Right lobe of liver (tissue), 6 donors: ENCODE data around the gene FMO1. TPM values are rescaled to one million over a fixed set of nuclear protein-coding genes. Genes with fewer than 3 reads are reported as not detected.

Source experiments
- ATAC-seq, 4 donors: fragments of 200-7000 bp; cut with Tn5 transposase; one replicate each; pipeline ENCODE4 v1.9.1; 2020; ENCODE audit warnings: mild to moderate bottlenecking in 4 of 4, moderate library complexity in 4 of 4
- DNase-seq, 3 donors: peaks; one replicate each; pipeline ENCODE4 v3.0.0-alpha.2; 2020
- H3K27ac ChIP-seq, 3 donors: fragments of 200-600 bp; one replicate each; pipeline ENCODE4 v1.8.0; 2022
- H3K27me3 ChIP-seq, 2 donors: fragments of 200-600 bp; one replicate each; pipeline ENCODE4 v1.8.0; 2022
- H3K36me3 ChIP-seq, 4 donors: fragments of 200-600 bp; sonication (generic) in 1 of 4; one replicate each; pipeline versions ENCODE4 v1.5.1 to v1.8.0; 2017 to 2022; ENCODE audit warnings: control low read depth in 1 of 4
- H3K4me1 ChIP-seq, 4 donors: fragments of 200-600 bp; sonication (generic) in 1 of 4; one replicate each; pipeline versions ENCODE4 v1.5.1 to v1.8.0; 2017 to 2022; ENCODE audit warnings: control low read depth in 1 of 4
- H3K4me3 ChIP-seq, 3 donors: fragments of 200-600 bp; one replicate each; pipeline ENCODE4 v1.8.0; 2022
- H3K9me3 ChIP-seq, 4 donors: fragments of 200-600 bp; sonication (generic) in 1 of 4; one replicate each; pipeline versions ENCODE4 v1.5.1 to v1.8.0; 2017 to 2022; ENCODE audit warnings: control low read depth in 1 of 4
- CTCF ChIP-seq, 4 donors: fragments of 200-600 bp in 3 of 4; fragments of 450-650 bp in 1 of 4; IDR thresholded peaks; one replicate each; pipeline versions ENCODE4 v1.5.1 to v1.8.0; 2016 to 2022; ENCODE audit warnings: antibody characterized with exemption in 4 of 4, mild to moderate bottlenecking in 2 of 4
- POLR2A ChIP-seq: fragments of 450-650 bp; IDR thresholded peaks from one replicate; pipeline ENCODE4 v1.6.1; 2017; ENCODE audit warnings: antibody characterized with exemption, mild to moderate bottlenecking
- WGBS: methylation state at CpG from one replicate; pipeline ENCODE4 v1.1.6; 2018; ENCODE audit warnings: low coverage, low lambda C conversion rate; ENCODE audit not compliant: insufficient coverage; ENCODE audit errors: missing lambda C conversion rate; 5-methylcytosine and 5-hydroxymethylcytosine counted together
- intact Hi-C, 2 donors: fragments of 100-400 bp; cut with DNase I; formaldehyde crosslinking; loops; one replicate each; pipeline versions ENCODE4 v1.11.2 to v1.14.1; 2022
- total RNA-seq, 6 experiments: library from RNA; depleted of rRNA in 2 of 6; stranded (reverse); fragments of >200 nt in 2 of 6; fragmentation: NEBNext Ultra II Directional in 3 of 6; extraction: Animal tissue kit (Norgen Biotek cat#: 25700) in 3 of 6; gene quantifications; one replicate each; pipeline versions ENCODE4 v1.1.0 to v1.2.4, GENCODE V29; 2016 to 2023
- donor health status: DM: no; HTN: yes; CAD: no.
- donor health status: DM: no; HTN: no; CAD: no.
- donor health status: DM: no; HTN: no; CAD: no.
- donor health status: DM: no; HTN: yes; CAD: no.
- donor health status: DM: no; HTN: yes; CAD: no.

FMO1 gene
- total RNA-seq, 6 experiments from 2014 or later = 0.15 to 7.6 (median 2.5) TPM

- H3K36me3 ChIP-seq = no peaks in the 10 kb centered on the region
- no peaks in the 10 kb centered on the region for H3K9me3 ChIP-seq
- H3K27ac ChIP-seq = no peak overlapping the region
- intact Hi-C loops = no loop called here
- DNase-seq (no peak), ATAC-seq (peak in 3 of 4 donors; percentile 53 to 79 (median 54))
- no peaks in the 10 kb centered on the region for H3K4me1 ChIP-seq
- 18% methylated on average over 2 of the region's 2 CpGs for WGBS
- H3K27me3 ChIP-seq = no peaks in the 10 kb centered on the region
- no peak overlapping the region for H3K4me3 ChIP-seq
- TF ChIP-seq POLR2A = no peak
- no peak for TF ChIP-seq CTCF (IDR thresholded peaks at IDR 0.05)
These were observed 29.2 kb downstream of the FMO1 start for GRCh38 chr1:171277534-171277933.

GRCh38 chr1:171279234-171279633, 30.9 kb downstream of the FMO1 start:
- no peaks in the 10 kb centered on the region for H3K9me3 ChIP-seq
- DNase-seq (no peak), ATAC-seq (no peak)
- no peaks in the 10 kb centered on the region for H3K36me3 ChIP-seq
- 93% methylated on average over 2 of the region's 2 CpGs for WGBS
- no peaks in the 10 kb centered on the region for H3K27me3 ChIP-seq
- no peak overlapping the region for H3K27ac ChIP-seq
- intact Hi-C loops = no loop called here
- no peaks in the 10 kb centered on the region for H3K4me1 ChIP-seq
- H3K4me3 ChIP-seq = no peak overlapping the region
- TF ChIP-seq POLR2A (no peak), CTCF (IDR thresholded peaks at IDR 0.05) (no peak)

GRCh38 chr1:171279678-171280077, 31.4 kb downstream of the FMO1 start:
- WGBS = 57% methylated on average over 3 of the region's 3 CpGs
- Histone ChIP-seq H3K36me3 (no peaks in the 10 kb centered on the region), H3K4me1 (no peaks in the 10 kb centered on the region), H3K4me3 (no peak overlapping the region), H3K27me3 (no peaks in the 10 kb centered on the region), H3K9me3 (no peaks in the 10 kb centered on the region), H3K27ac (no peak overlapping the region)
- ATAC-seq (no peak), DNase-seq (no peak)
- no peak for TF ChIP-seq POLR2A
- no peak for TF ChIP-seq CTCF (IDR thresholded peaks at IDR 0.05)
- intact Hi-C loops = no loop called here

- intact Hi-C loops = no loop called here
- WGBS = 81% methylated on average over 4 of the region's 7 CpGs
- H3K9me3 ChIP-seq = no peaks in the 10 kb centered on the region
- H3K27ac ChIP-seq = no peak overlapping the region
- no peaks in the 10 kb centered on the region for H3K36me3 ChIP-seq
- TF ChIP-seq POLR2A = no peak
- no peak for TF ChIP-seq CTCF (IDR thresholded peaks at IDR 0.05)
- H3K4me1 ChIP-seq = no peaks in the 10 kb centered on the region
- ATAC-seq (no peak), DNase-seq (no peak)
- H3K27me3 ChIP-seq = no peaks in the 10 kb centered on the region
- no peak overlapping the region for H3K4me3 ChIP-seq
These were observed 32.3 kb downstream of the FMO1 start for GRCh38 chr1:171280599-171280998.

- no peak for ATAC-seq
- H3K4me1 ChIP-seq = no peaks in the 10 kb centered on the region
- H3K27ac ChIP-seq = no peak overlapping the region
- TF ChIP-seq POLR2A (no peak), CTCF (IDR thresholded peaks at IDR 0.05) (no peak)
- no peak for DNase-seq
- intact Hi-C loops = no loop called here
- no peaks in the 10 kb centered on the region for H3K27me3 ChIP-seq
- WGBS = 32% methylated on average over 2 of the region's 4 CpGs
- no peak overlapping the region for H3K4me3 ChIP-seq
- H3K9me3 ChIP-seq = no peaks in the 10 kb centered on the region
- no peaks in the 10 kb centered on the region for H3K36me3 ChIP-seq
These were observed 37.9 kb downstream of the FMO1 start for GRCh38 chr1:171286032-171286705.
